ENCODE measurements around the gene CSF2. TPM values are rescaled to one million over a fixed set of nuclear protein-coding genes. Genes with fewer than 3 reads are reported as not detected.

Gene CSF2
- total RNA-seq (2014; rRNA removed; shearing (Covaris generic); ENCODE audit: low replicate concordance) = not detected in 2 replicates

GRCh38 chr5:132073231-132074013, at the start of gene CSF2:
Gene CSF2, plus strand, starts transcription at chr5:132073789. Its CDS starts 35 bp downstream, at chr5:132073824.
- in situ Hi-C loops (cut with HindIII; ENCODE audit: low pct_unique_long_range_greater_than_20kb, low sequenced_read_pairs) = no loop called here
- peak; percentile 43 for DNase-seq (ENCODE audit: low read depth)

- in situ Hi-C loops (cut with HindIII; ENCODE audit: low pct_unique_long_range_greater_than_20kb, low sequenced_read_pairs) = no loop called here
- no peak for DNase-seq (ENCODE audit: low read depth)
Measured at GRCh38 chr5:132024117-132024435, 49.5 kb upstream of the CSF2 start.

GRCh38 chr5:132024789-132025402, 48.7 kb upstream of the CSF2 start:
- in situ Hi-C loops (cut with HindIII; ENCODE audit: low pct_unique_long_range_greater_than_20kb, low sequenced_read_pairs) = no loop called here
- DNase-seq (ENCODE audit: low read depth) = no peak

- DNase-seq (ENCODE audit: low read depth) = no peak
- in situ Hi-C loops (cut with HindIII; ENCODE audit: low pct_unique_long_range_greater_than_20kb, low sequenced_read_pairs) = no loop called here
Measured at GRCh38 chr5:132025403-132025971, 48.1 kb upstream of the CSF2 start.

GRCh38 chr5:132026516-132027008, 47.0 kb upstream of the CSF2 start:
- in situ Hi-C loops (cut with HindIII; ENCODE audit: low pct_unique_long_range_greater_than_20kb, low sequenced_read_pairs) = no loop called here
- DNase-seq (ENCODE audit: low read depth) = no peak

- DNase-seq (ENCODE audit: low read depth) = no peak
- in situ Hi-C loops (cut with HindIII; ENCODE audit: low pct_unique_long_range_greater_than_20kb, low sequenced_read_pairs) = no loop called here
Measured at GRCh38 chr5:132027027-132027426, 46.6 kb upstream of the CSF2 start.

GRCh38 chr5:132029609-132030330, 43.8 kb upstream of the CSF2 start:
- DNase-seq (ENCODE audit: low read depth) = no peak
- in situ Hi-C loops (cut with HindIII; ENCODE audit: low pct_unique_long_range_greater_than_20kb, low sequenced_read_pairs) = no loop called here

- in situ Hi-C loops (cut with HindIII; ENCODE audit: low pct_unique_long_range_greater_than_20kb, low sequenced_read_pairs) = no loop called here
- no peak for DNase-seq (ENCODE audit: low read depth)
Measured at GRCh38 chr5:132030610-132031009, 43.0 kb upstream of the CSF2 start.

- in situ Hi-C loops (cut with HindIII; ENCODE audit: low pct_unique_long_range_greater_than_20kb, low sequenced_read_pairs) = no loop called here
- no peak for DNase-seq (ENCODE audit: low read depth)
Measured at GRCh38 chr5:132032196-132032595, 41.4 kb upstream of the CSF2 start.

GRCh38 chr5:132033122-132033521, 40.5 kb upstream of the CSF2 start:
- no peak for DNase-seq (ENCODE audit: low read depth)
- in situ Hi-C loops (cut with HindIII; ENCODE audit: low pct_unique_long_range_greater_than_20kb, low sequenced_read_pairs) = no loop called here

GRCh38 chr5:132037353-132037752, 36.2 kb upstream of the CSF2 start:
- in situ Hi-C loops (cut with HindIII; ENCODE audit: low pct_unique_long_range_greater_than_20kb, low sequenced_read_pairs) = no loop called here
- DNase-seq (ENCODE audit: low read depth) = no peak

GRCh38 chr5:132044207-132044606, 29.4 kb upstream of the CSF2 start:
- DNase-seq (ENCODE audit: low read depth) = no peak
- in situ Hi-C loops (cut with HindIII; ENCODE audit: low pct_unique_long_range_greater_than_20kb, low sequenced_read_pairs) = no loop called here

GRCh38 chr5:132046880-132047299, 26.7 kb upstream of the CSF2 start:
- in situ Hi-C loops (cut with HindIII; ENCODE audit: low pct_unique_long_range_greater_than_20kb, low sequenced_read_pairs) = no loop called here
- DNase-seq (ENCODE audit: low read depth) = no peak

GRCh38 chr5:132049093-132049492, 24.5 kb upstream of the CSF2 start:
- in situ Hi-C loops (cut with HindIII; ENCODE audit: low pct_unique_long_range_greater_than_20kb, low sequenced_read_pairs) = no loop called here
- no peak for DNase-seq (ENCODE audit: low read depth)

GRCh38 chr5:132049559-132049958, 24.0 kb upstream of the CSF2 start:
- no peak for DNase-seq (ENCODE audit: low read depth)
- in situ Hi-C loops (cut with HindIII; ENCODE audit: low pct_unique_long_range_greater_than_20kb, low sequenced_read_pairs) = no loop called here

- in situ Hi-C loops (cut with HindIII; ENCODE audit: low pct_unique_long_range_greater_than_20kb, low sequenced_read_pairs) = no loop called here
- no peak for DNase-seq (ENCODE audit: low read depth)
Measured at GRCh38 chr5:132050136-132050535, 23.5 kb upstream of the CSF2 start.

GRCh38 chr5:132050661-132051552, 22.7 kb upstream of the CSF2 start:
- in situ Hi-C loops (cut with HindIII; ENCODE audit: low pct_unique_long_range_greater_than_20kb, low sequenced_read_pairs) = no loop called here
- DNase-seq (ENCODE audit: low read depth) = no peak

- no peak for DNase-seq (ENCODE audit: low read depth)
- in situ Hi-C loops (cut with HindIII; ENCODE audit: low pct_unique_long_range_greater_than_20kb, low sequenced_read_pairs) = no loop called here
Measured at GRCh38 chr5:132052520-132052919, 21.1 kb upstream of the CSF2 start.

Measured in Caki2 (cell line).